Mammary epithelial cell (primary cell): ENCODE results near the gene ADARB2.

Experiments used
- CTCF ChIP-seq, 2 donors: IDR thresholded peaks in 1 of 2; conservative IDR thresholded peaks in 1 of 2; 2 replicates each; pipeline ENCODE4 v1.5.1; 2011 to 2012; ENCODE audit warnings: inconsistent platforms in 2 of 2, low read length in 2 of 2, mild to moderate bottlenecking in 2 of 2, control low read depth in 1 of 2, low read depth in 1 of 2; ENCODE audit not compliant: insufficient read depth in 1 of 2; ENCODE audit errors: extremely low read depth in 1 of 2
- EZH2 ChIP-seq: IDR thresholded peaks from 2 replicates; pipeline ENCODE4 v1.6.1; 2012; ENCODE audit warnings: low read length, inconsistent platforms, borderline replicate concordance

GRCh38 chr10:1241322-1241890, 495.9 kb downstream of the ADARB2 start:
- TF ChIP-seq CTCF (conservative IDR thresholded peaks at IDR 0.05 in 1 of 2, IDR thresholded peaks at IDR 0.05 in 1 of 2; ENCODE audit: extremely low read depth in 1 of 2, insufficient read depth in 1 of 2, low read depth in 1 of 2, low read length in 2 of 2): no peak
- no peak for TF ChIP-seq EZH2
